ENCODE measurements around the gene KISS1R.

The KISS1R gene

GRCh38 chr19:925087-925525 lies 8.0 kb downstream of the KISS1R start:
- Histone ChIP-seq H3K27me3 (ENCODE audit: control insufficient read depth in 2 of 2, insufficient read depth in 2 of 2, low read length in 2 of 2) (peaks cover 3 to 8% of the 10 kb centered on the region in 2 donors), H3K9ac (ENCODE audit: low read depth in 1 of 2, low read length in 2 of 2) (peak overlapping the region; percentile 68 to 76), H3K4me3 (ENCODE audit: low read length in 2 of 2) (peak overlapping the region; percentile 78 to 81), H3K9me3 (ENCODE audit: control insufficient read depth in 2 of 2, low read length in 2 of 2) (no peaks in the 10 kb centered on the region), H3K4me1 (ENCODE audit: control insufficient read depth in 2 of 2, insufficient read depth in 2 of 2, low read length in 2 of 2) (peaks cover 8 to 9% of the 10 kb centered on the region in 2 donors), H3K36me3 (ENCODE audit: control insufficient read depth in 2 of 2, insufficient read depth in 2 of 2, low read length in 2 of 2) (no peaks in the 10 kb centered on the region), H3K27ac (ENCODE audit: low read depth in 2 of 2, low read length in 2 of 2) (peak overlapping the region; percentile 75 to 79)

- peak within 1 kb of the TSS; percentile 78 to 81 for H3K4me3 ChIP-seq (ENCODE audit: low read length in 2 of 2)
- H3K27ac ChIP-seq (ENCODE audit: low read depth in 2 of 2, low read length in 2 of 2): peak within 1 kb of the TSS; percentile 75 to 79
- H3K27me3 ChIP-seq (ENCODE audit: control insufficient read depth in 2 of 2, insufficient read depth in 2 of 2, low read length in 2 of 2): peaks cover 3 to 5% of the 10 kb centered on the region in 2 donors
- no peaks in the 10 kb centered on the region for H3K9me3 ChIP-seq (ENCODE audit: control insufficient read depth in 2 of 2, low read length in 2 of 2)
- H3K36me3 ChIP-seq (ENCODE audit: control insufficient read depth in 2 of 2, insufficient read depth in 2 of 2, low read length in 2 of 2): no peaks in the 10 kb centered on the region
- peak within 1 kb of the TSS; percentile 77 to 84 for H3K9ac ChIP-seq (ENCODE audit: low read depth in 1 of 2, low read length in 2 of 2)
- peaks cover 5 to 9% of the 10 kb centered on the region in 2 donors for H3K4me1 ChIP-seq (ENCODE audit: control insufficient read depth in 2 of 2, insufficient read depth in 2 of 2, low read length in 2 of 2)
Measured at GRCh38 chr19:925526-926322, 8.6 kb downstream of the KISS1R start, which contains the start of gene ARID3A. Gene ARID3A, plus strand, starts transcription at chr19:926035. Its CDS starts 3,494 bp downstream, at chr19:929529.

- peaks cover 5 to 9% of the 10 kb centered on the region in 2 donors for H3K4me1 ChIP-seq (ENCODE audit: control insufficient read depth in 2 of 2, insufficient read depth in 2 of 2, low read length in 2 of 2)
- H3K27me3 ChIP-seq (ENCODE audit: control insufficient read depth in 2 of 2, insufficient read depth in 2 of 2, low read length in 2 of 2): peaks cover 2% of the 10 kb centered on the region in 2 donors
- H3K9me3 ChIP-seq (ENCODE audit: control insufficient read depth in 2 of 2, low read length in 2 of 2): no peaks in the 10 kb centered on the region
- H3K36me3 ChIP-seq (ENCODE audit: control insufficient read depth in 2 of 2, insufficient read depth in 2 of 2, low read length in 2 of 2): no peaks in the 10 kb centered on the region
- H3K27ac ChIP-seq (ENCODE audit: low read depth in 2 of 2, low read length in 2 of 2): peak overlapping the region; percentile 75 to 78
- H3K9ac ChIP-seq (ENCODE audit: low read depth in 1 of 2, low read length in 2 of 2): peak overlapping the region; percentile 77 to 84
- peak overlapping the region; percentile 76 to 81 for H3K4me3 ChIP-seq (ENCODE audit: low read length in 2 of 2)
Measured at GRCh38 chr19:926323-926588, 9.1 kb downstream of the KISS1R start.

GRCh38 chr19:926589-927350 lies 9.6 kb downstream of the KISS1R start:
- no peaks in the 10 kb centered on the region for H3K9me3 ChIP-seq (ENCODE audit: control insufficient read depth in 2 of 2, low read length in 2 of 2)
- H3K27ac ChIP-seq (ENCODE audit: low read depth in 2 of 2, low read length in 2 of 2): peak overlapping the region; percentile 75 to 78
- peak overlapping the region; percentile 77 to 84 for H3K9ac ChIP-seq (ENCODE audit: low read depth in 1 of 2, low read length in 2 of 2)
- peak overlapping the region; percentile 76 to 81 for H3K4me3 ChIP-seq (ENCODE audit: low read length in 2 of 2)
- H3K27me3 ChIP-seq (ENCODE audit: control insufficient read depth in 2 of 2, insufficient read depth in 2 of 2, low read length in 2 of 2): no peaks in the 10 kb centered on the region
- peaks cover 5 to 9% of the 10 kb centered on the region in 2 donors for H3K4me1 ChIP-seq (ENCODE audit: control insufficient read depth in 2 of 2, insufficient read depth in 2 of 2, low read length in 2 of 2)
- H3K36me3 ChIP-seq (ENCODE audit: control insufficient read depth in 2 of 2, insufficient read depth in 2 of 2, low read length in 2 of 2): no peaks in the 10 kb centered on the region

GRCh38 chr19:927351-927779 lies 10.2 kb downstream of the KISS1R start:
- H3K9me3 ChIP-seq (ENCODE audit: control insufficient read depth in 2 of 2, low read length in 2 of 2): no peaks in the 10 kb centered on the region
- peaks cover 5 to 9% of the 10 kb centered on the region in 2 donors for H3K4me1 ChIP-seq (ENCODE audit: control insufficient read depth in 2 of 2, insufficient read depth in 2 of 2, low read length in 2 of 2)
- H3K9ac ChIP-seq (ENCODE audit: low read depth in 1 of 2, low read length in 2 of 2): no peak overlapping the region

GRCh38 chr19:927780-928401 lies 10.8 kb downstream of the KISS1R start:
- Histone ChIP-seq H3K4me3 (ENCODE audit: low read length in 2 of 2) (peak overlapping the region in 1 of 2 donors; percentile 26), H3K9me3 (ENCODE audit: control insufficient read depth in 2 of 2, low read length in 2 of 2) (no peaks in the 10 kb centered on the region), H3K27me3 (ENCODE audit: control insufficient read depth in 2 of 2, insufficient read depth in 2 of 2, low read length in 2 of 2) (no peaks in the 10 kb centered on the region), H3K27ac (ENCODE audit: low read depth in 2 of 2, low read length in 2 of 2) (peak overlapping the region in 1 of 2 donors; percentile 4), H3K36me3 (ENCODE audit: control insufficient read depth in 2 of 2, insufficient read depth in 2 of 2, low read length in 2 of 2) (no peaks in the 10 kb centered on the region), H3K4me1 (ENCODE audit: control insufficient read depth in 2 of 2, insufficient read depth in 2 of 2, low read length in 2 of 2) (peaks cover 10 to 11% of the 10 kb centered on the region in 2 donors), H3K9ac (ENCODE audit: low read depth in 1 of 2, low read length in 2 of 2) (no peak overlapping the region)

More at GRCh38 chr19:927351-927779, 10.2 kb downstream of the KISS1R start:
- no peaks in the 10 kb centered on the region for H3K36me3 ChIP-seq (ENCODE audit: control insufficient read depth in 2 of 2, insufficient read depth in 2 of 2, low read length in 2 of 2)
- H3K27ac ChIP-seq (ENCODE audit: low read depth in 2 of 2, low read length in 2 of 2): peak overlapping the region in 1 of 2 donors; percentile 78
- no peaks in the 10 kb centered on the region for H3K27me3 ChIP-seq (ENCODE audit: control insufficient read depth in 2 of 2, insufficient read depth in 2 of 2, low read length in 2 of 2)
- no peak overlapping the region for H3K4me3 ChIP-seq (ENCODE audit: low read length in 2 of 2)

- Histone ChIP-seq H3K4me3 (ENCODE audit: low read length in 2 of 2) (no peak overlapping the region), H3K9me3 (ENCODE audit: control insufficient read depth in 2 of 2, low read length in 2 of 2) (no peaks in the 10 kb centered on the region), H3K27ac (ENCODE audit: low read depth in 2 of 2, low read length in 2 of 2) (peak overlapping the region in 1 of 2 donors; percentile 4), H3K9ac (ENCODE audit: low read depth in 1 of 2, low read length in 2 of 2) (no peak overlapping the region), H3K27me3 (ENCODE audit: control insufficient read depth in 2 of 2, insufficient read depth in 2 of 2, low read length in 2 of 2) (no peaks in the 10 kb centered on the region), H3K36me3 (ENCODE audit: control insufficient read depth in 2 of 2, insufficient read depth in 2 of 2, low read length in 2 of 2) (no peaks in the 10 kb centered on the region), H3K4me1 (ENCODE audit: control insufficient read depth in 2 of 2, insufficient read depth in 2 of 2, low read length in 2 of 2) (peaks cover 10 to 16% of the 10 kb centered on the region in 2 donors)
Measured at GRCh38 chr19:928471-929202, 11.5 kb downstream of the KISS1R start.

- Histone ChIP-seq H3K4me1 (ENCODE audit: control insufficient read depth in 2 of 2, insufficient read depth in 2 of 2, low read length in 2 of 2) (peaks cover 13 to 22% of the 10 kb centered on the region in 2 donors), H3K4me3 (ENCODE audit: low read length in 2 of 2) (no peak overlapping the region), H3K27ac (ENCODE audit: low read depth in 2 of 2, low read length in 2 of 2) (no peak overlapping the region), H3K9me3 (ENCODE audit: control insufficient read depth in 2 of 2, low read length in 2 of 2) (no peaks in the 10 kb centered on the region), H3K27me3 (ENCODE audit: control insufficient read depth in 2 of 2, insufficient read depth in 2 of 2, low read length in 2 of 2) (no peaks in the 10 kb centered on the region), H3K36me3 (ENCODE audit: control insufficient read depth in 2 of 2, insufficient read depth in 2 of 2, low read length in 2 of 2) (no peaks in the 10 kb centered on the region), H3K9ac (ENCODE audit: low read depth in 1 of 2, low read length in 2 of 2) (no peak overlapping the region)
Measured at GRCh38 chr19:929203-929890, 12.2 kb downstream of the KISS1R start.

GRCh38 chr19:929891-930258 lies 12.7 kb downstream of the KISS1R start:
- Histone ChIP-seq H3K9ac (ENCODE audit: low read depth in 1 of 2, low read length in 2 of 2) (no peak overlapping the region), H3K4me3 (ENCODE audit: low read length in 2 of 2) (no peak overlapping the region), H3K27ac (ENCODE audit: low read depth in 2 of 2, low read length in 2 of 2) (no peak overlapping the region), H3K36me3 (ENCODE audit: control insufficient read depth in 2 of 2, insufficient read depth in 2 of 2, low read length in 2 of 2) (no peaks in the 10 kb centered on the region), H3K4me1 (ENCODE audit: control insufficient read depth in 2 of 2, insufficient read depth in 2 of 2, low read length in 2 of 2) (peaks cover 14 to 24% of the 10 kb centered on the region in 2 donors), H3K9me3 (ENCODE audit: control insufficient read depth in 2 of 2, low read length in 2 of 2) (no peaks in the 10 kb centered on the region), H3K27me3 (ENCODE audit: control insufficient read depth in 2 of 2, insufficient read depth in 2 of 2, low read length in 2 of 2) (no peaks in the 10 kb centered on the region)

Data from mucosa of rectum (tissue), 2 donors.